ENCODE results near the gene KCNA1. TPM values are rescaled to one million over a fixed set of nuclear protein-coding genes. Genes with fewer than 3 reads are reported as not detected.

Gene KCNA1
- total RNA-seq, 1 experiment from 2014 or later, result not detected

GRCh38 chr12:4862809-4863208 lies 46.9 kb upstream of the KCNA1 start:
- in situ Hi-C loops (cut with HindIII; ENCODE audit: low pct_unique_long_range_greater_than_20kb, low sequenced_read_pairs), result no loop called here
- DNase-seq (ENCODE audit: low read depth, low spot score), result no peak
- POLR2A ChIA-PET, result no interaction called here
- TF ChIP-seq TCF7L2 (IDR thresholded peaks at IDR 0.05; ENCODE audit: low read depth, low read length) (no peak), SIN3A (IDR thresholded peaks at IDR 0.05; ENCODE audit: borderline replicate concordance, insufficient read depth, low read depth, low read length) (no peak), POLR2AphosphoS5 (IDR thresholded peaks at IDR 0.05; ENCODE audit: low read depth, low read length) (no peak), REST (IDR thresholded peaks at IDR 0.05; ENCODE audit: insufficient read depth in 1 of 2, low read depth in 2 of 2, low read length in 1 of 2) (no peak), CTCF (IDR thresholded peaks at IDR 0.05) (no peak)
- no peaks in the 10 kb centered on the region for H3K4me1 ChIP-seq (ENCODE audit: control insufficient read depth, insufficient read depth, low read length)
- no peaks in the 10 kb centered on the region for H3K36me3 ChIP-seq (ENCODE audit: control insufficient read depth, insufficient read depth, low read length)
- BruUV-seq (replicated peaks), result no TSS peak
- no peak for ATAC-seq
- no peak overlapping the region for H3K27ac ChIP-seq (ENCODE audit: low read length)
- H3K4me3 ChIP-seq (ENCODE audit: low read depth in 2 of 2, low read length in 2 of 2), result no peak overlapping the region
- no peaks in the 10 kb centered on the region for H3K9me3 ChIP-seq (ENCODE audit: control insufficient read depth, insufficient read depth, low read depth, low read length)
- no peaks in the 10 kb centered on the region; the same call in 1 of the 2 replicates for H3K27me3 ChIP-seq (ENCODE audit: control insufficient read depth, insufficient read depth, low read length)
- CTCF ChIA-PET, result no interaction called here
- intact Hi-C loops (cut with micrococcal nuclease; ENCODE audit: unreplicated experiment), result no loop called here

GRCh38 chr12:4864575-4864974 lies 45.1 kb upstream of the KCNA1 start:
- DNase-seq (ENCODE audit: low read depth, low spot score) (no peak), ATAC-seq (no peak)
- no peaks in the 10 kb centered on the region for H3K36me3 ChIP-seq (ENCODE audit: control insufficient read depth, insufficient read depth, low read length)
- H3K4me1 ChIP-seq (ENCODE audit: control insufficient read depth, insufficient read depth, low read length), result no peaks in the 10 kb centered on the region
- no peaks in the 10 kb centered on the region for H3K9me3 ChIP-seq (ENCODE audit: control insufficient read depth, insufficient read depth, low read depth, low read length)
- TF ChIP-seq SIN3A (IDR thresholded peaks at IDR 0.05; ENCODE audit: borderline replicate concordance, insufficient read depth, low read depth, low read length) (no peak), CTCF (IDR thresholded peaks at IDR 0.05) (no peak), POLR2AphosphoS5 (IDR thresholded peaks at IDR 0.05; ENCODE audit: low read depth, low read length) (no peak), REST (IDR thresholded peaks at IDR 0.05; ENCODE audit: insufficient read depth in 1 of 2, low read depth in 2 of 2, low read length in 1 of 2) (no peak), TCF7L2 (IDR thresholded peaks at IDR 0.05; ENCODE audit: low read depth, low read length) (no peak)
- no TSS peak for BruUV-seq (replicated peaks)
- in situ Hi-C loops (cut with HindIII; ENCODE audit: low pct_unique_long_range_greater_than_20kb, low sequenced_read_pairs), result no loop called here
- H3K27me3 ChIP-seq (ENCODE audit: control insufficient read depth, insufficient read depth, low read length), result no peaks in the 10 kb centered on the region; the same call in 1 of the 2 replicates
- intact Hi-C loops (cut with micrococcal nuclease; ENCODE audit: unreplicated experiment), result no loop called here
- no peak overlapping the region for H3K27ac ChIP-seq (ENCODE audit: low read length)
- ChIA-PET CTCF (no interaction called here), POLR2A (no interaction called here)
- H3K4me3 ChIP-seq (ENCODE audit: low read depth in 2 of 2, low read length in 2 of 2), result no peak overlapping the region

All from Panc1 (cell line).